ENCODE results near the gene SZT2.

- TF ChIP-seq CTCF (conservative IDR thresholded peaks at IDR 0.05 in 1 of 2, IDR thresholded peaks at IDR 0.05 in 1 of 2; ENCODE audit: extremely low read depth in 1 of 2, insufficient read depth in 1 of 2, low read depth in 1 of 2, low read length in 2 of 2) (no peak), EZH2 (IDR thresholded peaks at IDR 0.05; ENCODE audit: borderline replicate concordance, low read length) (no peak)
These were observed 45.3 kb upstream of the SZT2 start for GRCh38 chr1:43344267-43344850.

Data from mammary epithelial cell (primary cell).